GM19452 (cell line): ENCODE data around the gene APOL1.
"Not testable (repeated sequence)": the region's sequence is repeated elsewhere in the genome, so short reads cannot be mapped to it uniquely, and the experiment has no call there.

ENCODE experiments used
- ATAC-seq: cut with Tn5 transposase; IDR thresholded peaks from one replicate; pipeline ENCODE4 v1.9.1; 2021; ENCODE audit not compliant: unreplicated experiment

APOL1 gene

DNA sequence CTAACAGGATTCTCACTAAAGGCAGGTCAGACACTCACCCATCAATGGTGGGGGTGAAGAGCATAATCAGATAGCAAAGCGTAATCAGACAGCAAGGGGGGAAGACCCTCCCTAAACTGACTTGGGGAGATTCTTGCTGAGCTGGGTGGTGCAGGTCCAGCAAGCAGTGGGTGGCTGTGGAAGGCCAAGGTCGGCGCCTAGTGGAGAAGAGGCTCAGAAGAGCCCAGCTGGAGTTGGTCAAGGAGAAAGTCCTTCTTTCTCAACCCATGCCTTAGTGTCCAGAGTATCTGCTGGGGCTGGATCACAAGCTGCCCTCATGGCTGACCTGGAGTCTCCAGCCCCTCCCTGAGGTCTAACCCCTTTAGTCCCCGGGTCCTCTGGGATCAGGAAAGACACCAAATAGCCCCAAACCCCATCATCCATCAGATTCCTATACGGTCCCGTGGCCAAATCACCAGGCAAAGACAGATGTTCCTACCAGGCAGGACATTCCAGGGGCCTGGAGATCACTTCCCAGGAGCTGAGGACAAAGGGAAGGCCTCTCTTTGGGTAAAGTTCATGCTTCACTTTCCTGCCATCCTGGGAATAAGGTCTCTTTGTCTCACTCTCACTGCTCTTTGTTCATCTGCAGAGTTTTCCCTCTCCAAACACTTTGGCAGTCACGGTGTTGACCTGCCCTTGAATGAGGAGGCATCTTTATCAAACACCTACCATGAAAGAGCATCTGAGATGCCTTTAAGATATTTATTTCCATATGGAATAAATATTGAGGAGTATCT lies 11.1 kb downstream of the APOL1 start:
- not testable (repeated sequence) for ATAC-seq

DNA sequence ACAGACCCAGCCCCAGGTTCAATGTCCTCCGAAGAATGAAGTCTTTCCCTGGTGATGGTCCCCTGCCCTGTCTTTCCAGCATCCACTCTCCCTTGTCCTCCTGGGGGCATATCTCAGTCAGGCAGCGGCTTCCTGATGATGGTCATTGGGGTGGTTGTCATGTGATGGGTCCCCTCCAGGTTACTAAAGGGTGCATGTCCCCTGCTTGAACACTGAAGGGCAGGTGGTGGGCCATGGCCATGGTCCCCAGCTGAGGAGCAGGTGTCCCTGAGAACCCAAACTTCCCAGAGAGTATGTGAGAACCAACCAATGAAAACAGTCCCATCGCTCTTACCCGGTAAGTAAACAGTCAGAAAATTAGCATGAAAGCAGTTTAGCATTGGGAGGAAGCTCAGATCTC lies 14.1 kb downstream of the APOL1 start:
- no peak for ATAC-seq

DNA sequence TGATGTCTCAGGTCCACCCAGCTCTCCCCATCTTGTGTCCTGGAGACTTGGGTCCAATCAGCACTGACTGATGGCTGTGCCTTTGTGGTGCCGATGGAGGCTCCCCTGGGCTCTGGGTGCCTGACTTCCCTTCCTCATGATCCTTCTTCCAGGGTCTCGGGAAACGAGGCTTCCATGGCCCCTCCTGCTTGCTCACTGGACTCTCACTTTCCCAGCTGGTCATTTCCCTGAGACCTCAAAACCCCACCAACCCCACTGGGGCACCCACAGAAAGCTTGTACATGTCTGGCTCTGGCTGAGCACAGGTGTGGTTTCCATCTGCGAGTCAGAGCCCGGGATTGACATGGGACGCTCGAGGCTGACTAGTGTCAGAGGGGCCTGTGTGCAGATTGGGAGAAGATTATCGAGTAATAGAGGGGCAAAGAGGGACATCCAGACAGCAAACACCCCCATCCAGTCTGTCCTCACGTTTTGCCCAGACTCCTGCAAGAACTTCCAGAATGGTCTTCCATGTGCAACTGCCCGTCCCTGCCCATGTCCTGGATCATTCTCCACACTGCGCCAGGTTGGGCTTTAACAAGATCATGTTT lies 15.1 kb downstream of the APOL1 start:
- ATAC-seq, result no peak

DNA sequence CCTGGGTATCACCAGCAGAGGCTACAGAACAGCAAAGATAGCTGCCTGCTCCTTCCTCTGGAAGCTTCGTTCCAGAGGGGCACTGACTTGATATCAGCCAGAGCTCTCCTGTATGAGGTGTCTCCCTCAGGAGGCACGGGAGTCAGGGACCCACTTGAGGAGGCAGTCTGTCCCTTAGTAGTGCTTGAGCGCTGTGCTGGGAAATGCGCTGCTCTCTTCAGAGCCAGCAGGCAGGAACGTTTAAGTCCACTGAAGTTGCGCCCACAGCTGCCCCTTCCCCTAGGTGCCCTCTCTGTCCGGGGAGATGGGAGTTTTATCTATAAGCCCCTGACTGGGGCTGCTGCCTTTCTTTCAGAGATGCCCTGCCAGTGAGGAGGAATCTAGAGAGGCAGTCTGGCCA lies 18.3 kb downstream of the APOL1 start:
- ATAC-seq, result not testable (repeated sequence)

DNA sequence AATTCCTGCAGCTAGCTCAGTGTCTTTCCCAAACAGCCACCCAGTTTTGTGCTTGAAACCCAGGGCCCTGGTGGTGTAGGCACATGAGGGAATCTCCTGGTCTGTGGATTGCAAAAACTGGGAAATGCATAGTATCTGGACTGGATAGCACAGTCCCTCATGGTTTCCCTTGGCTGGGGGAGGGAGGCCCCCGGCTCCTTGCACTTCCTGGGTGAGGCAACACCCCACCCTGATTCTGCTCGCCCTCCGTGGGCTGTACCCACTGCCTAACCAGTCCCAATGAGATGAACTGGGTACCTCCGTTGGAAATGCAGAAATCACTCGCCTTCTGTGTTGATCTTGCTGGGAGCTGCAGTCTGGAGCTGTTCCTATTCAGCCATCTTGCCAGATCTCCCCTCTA lies 19.0 kb downstream of the APOL1 start:
- not testable (repeated sequence) for ATAC-seq

DNA sequence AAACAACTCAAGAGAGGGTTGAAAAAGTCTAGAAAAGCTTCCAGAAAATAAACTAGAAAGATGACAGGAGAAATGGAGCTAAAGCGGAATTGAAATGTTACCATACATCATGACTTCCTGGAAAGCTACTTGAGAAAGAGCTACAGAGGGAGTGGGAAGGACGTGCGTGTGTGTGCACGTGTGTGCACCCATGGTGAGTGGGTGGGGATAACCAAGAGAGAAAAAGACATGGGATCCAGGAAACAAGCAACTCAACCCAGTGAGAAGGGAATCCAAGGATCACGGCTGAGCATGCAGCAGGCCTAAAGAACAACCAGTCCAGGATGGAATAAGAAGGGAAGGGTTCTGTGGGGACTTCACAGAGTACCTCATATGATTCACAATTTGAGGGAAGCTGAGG lies 21.6 kb downstream of the APOL1 start:
- no peak for ATAC-seq

DNA sequence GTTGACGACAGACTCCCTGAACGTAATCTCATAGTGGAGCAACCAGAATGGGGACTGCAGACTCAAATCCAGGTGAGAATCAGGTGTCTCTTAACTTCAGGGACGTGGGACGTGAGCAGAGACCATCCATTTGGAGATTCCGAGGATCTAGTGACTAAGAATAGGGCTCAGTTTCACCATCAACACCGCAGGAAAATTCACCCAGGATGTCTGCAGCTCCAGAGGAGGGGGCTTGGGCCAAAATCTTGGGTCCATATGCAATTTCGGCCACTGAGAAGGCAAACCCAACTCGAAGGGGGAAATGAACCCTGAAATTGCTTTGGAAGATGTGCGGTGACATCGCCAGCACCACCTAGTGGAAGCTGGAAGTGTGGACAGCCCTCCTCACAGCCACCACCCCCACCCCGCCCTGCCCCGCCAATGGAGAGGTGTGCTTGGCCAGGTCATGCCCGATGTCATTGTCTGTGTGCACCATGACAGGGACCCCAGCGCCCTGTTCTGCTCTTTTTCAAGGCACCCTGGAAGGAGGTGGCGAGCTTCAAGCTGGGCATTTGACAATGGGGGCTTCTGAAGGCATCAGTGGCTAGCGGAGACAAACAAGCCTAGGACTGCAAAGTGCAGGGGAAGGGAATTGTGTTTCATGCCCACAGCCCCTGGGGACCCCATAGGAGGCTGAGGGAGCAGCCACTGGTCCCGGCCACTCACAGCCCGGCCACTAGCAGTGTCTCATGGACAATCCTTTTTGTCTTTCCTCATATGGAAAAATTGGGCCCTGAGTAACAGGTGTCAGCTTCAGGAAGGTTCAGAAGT lies 24.8 kb downstream of the APOL1 start:
- ATAC-seq, result no peak

DNA sequence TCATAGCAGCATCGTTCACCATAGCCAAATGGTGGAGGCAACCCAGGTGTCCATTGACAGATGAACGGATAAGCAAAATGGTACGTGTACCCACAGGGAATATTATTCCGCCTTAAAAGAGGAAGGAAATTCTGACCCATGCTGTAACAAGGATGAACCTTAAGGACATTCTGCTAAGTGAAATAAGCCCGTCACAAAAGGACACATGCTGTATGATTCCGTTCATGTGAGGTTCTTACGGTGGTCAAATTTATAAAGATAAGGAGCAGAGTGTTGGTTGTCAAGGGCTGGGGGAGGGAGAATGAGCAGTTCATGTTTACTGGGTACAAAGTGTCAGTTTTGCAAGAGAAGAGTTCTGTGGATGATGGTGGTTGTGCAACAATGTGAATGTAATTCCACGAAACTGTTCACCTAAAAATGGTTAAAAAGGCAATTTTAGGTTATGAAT lies 26.3 kb downstream of the APOL1 start:
- ATAC-seq, result no peak

DNA sequence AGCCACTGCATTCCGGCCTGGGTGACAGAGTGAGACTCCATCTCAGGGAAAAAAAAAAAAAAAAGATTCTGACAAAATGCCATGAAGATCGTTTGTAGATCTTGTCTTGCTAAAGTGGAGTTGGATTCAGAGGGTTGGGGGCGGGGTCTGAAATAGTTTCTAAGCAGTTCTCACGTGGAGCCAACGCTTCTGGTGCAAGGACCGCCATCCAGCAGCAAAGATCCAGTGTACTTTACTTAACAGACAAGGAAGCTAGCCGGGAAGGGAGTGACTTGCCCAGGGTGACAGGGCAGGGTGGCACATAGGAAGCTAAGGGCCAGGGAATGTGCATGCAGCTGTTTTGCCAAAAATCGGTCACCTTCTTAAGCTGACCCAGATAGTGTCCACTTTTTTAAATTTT lies 27.4 kb downstream of the APOL1 start:
- no peak for ATAC-seq

DNA sequence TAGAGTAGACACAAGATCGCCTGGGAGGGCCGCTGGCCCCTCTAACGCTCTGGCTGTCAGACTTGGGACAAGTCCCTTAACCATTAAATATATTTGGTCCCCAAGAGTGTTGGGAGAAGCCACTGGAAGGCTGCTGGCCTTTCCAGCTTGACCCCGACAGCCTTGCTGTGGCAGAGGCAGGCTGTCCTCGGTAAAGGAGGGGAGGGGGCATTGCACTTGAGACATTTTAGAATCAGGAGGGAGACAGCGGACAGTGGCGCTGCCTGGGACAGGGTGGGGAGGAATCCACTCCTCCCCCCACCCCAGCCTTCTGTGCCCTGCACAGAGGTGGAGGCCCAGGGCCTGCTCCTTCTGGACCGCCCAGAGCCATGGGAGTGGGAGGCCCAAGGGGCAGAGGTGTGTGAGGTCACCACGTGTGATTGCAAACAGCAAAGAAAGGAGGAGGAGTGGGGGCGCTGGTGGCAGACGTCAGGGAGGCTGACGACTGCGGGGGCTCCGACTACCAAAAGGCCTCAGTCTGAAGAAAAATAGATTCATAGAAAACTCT lies 28.9 kb downstream of the APOL1 start:
- ATAC-seq, result no peak

DNA sequence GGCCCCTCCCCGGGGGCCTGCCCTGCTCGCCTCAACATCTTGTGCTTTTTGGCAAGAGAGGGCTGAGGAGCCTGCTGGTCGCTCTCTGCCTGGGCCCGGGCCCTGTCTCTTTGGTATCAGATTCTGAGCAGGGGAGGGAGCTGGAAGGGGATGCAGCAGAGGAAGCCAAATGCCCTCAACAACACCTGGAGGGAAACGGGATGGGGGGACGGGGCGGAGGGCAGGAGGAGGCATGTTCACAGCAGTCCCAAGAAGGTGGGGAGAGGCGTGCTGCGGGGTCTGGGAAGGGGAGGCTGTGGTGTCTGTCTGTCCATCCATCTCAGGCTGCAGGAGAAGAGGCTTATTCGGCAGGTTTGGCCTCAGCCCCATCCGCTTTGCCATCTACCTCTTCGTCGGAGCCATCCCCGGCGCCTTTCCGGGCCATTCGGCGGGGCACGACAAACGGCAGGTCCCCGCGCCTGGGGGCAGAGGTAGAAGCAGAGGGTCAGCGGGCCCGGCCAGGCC lies 29.4 kb downstream of the APOL1 start:
- ATAC-seq, result no peak

DNA sequence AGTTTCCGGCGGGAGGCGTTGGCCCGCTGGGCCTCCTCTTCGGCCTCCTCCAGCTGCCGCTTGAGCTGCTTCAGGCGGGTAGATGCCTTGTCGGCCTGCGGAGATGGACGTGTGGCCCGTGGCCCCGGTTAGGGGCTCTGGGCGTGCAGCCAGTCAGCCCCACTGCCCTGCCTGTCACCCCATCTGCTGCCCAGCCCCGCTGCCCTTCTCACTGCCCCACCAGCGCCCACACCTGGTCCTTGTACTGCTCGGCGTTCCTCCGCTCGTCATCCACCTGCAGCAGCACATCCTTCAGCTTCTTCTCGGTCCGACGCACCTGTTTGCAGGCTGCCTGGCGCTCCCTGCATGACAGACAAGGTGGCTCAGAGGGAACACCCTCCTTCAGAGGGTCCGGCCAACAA lies 31.2 kb downstream of the APOL1 start:
- no peak for ATAC-seq

DNA sequence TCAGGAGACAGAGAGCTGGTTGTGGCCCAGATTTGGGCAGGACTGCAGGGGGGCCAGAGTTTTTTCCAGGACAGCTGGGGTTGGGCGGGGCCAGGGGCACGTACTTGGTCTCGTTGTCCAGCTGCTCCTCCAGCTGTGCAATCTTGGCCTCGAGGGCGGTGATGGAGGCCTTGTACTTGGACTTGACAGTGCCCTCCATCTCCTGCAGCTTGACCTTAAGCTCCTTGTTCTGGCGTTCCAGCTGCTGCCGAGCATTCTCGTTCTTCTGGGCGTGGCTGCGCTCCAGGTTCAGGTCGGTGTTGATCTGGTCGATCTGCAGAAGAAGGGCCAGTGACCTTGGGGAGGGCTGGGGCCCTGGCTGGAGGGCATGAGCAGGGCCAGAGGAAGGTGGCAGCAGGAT lies 32.1 kb downstream of the APOL1 start:
- no peak for ATAC-seq

DNA sequence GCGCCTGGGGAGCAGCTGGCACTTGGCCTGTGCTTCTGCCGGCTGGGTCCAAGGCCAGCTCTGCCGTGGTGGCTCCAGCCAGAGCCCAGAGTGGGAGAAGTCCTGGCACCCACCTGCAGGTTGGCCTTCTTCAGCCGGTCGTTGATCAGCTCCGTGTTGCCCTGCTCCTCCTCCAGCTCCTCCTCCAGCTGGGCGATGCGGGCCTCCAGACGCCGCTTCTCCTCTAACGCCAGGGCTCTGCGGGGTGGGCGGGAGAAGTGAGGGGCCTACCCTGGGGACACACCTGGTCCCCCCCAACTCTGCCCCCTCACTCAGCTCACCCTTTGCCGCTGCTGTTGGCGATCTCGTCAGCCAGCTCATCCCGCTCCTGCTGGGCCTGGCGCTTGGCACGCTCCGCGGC lies 32.6 kb downstream of the APOL1 start:
- ATAC-seq, result no peak

DNA sequence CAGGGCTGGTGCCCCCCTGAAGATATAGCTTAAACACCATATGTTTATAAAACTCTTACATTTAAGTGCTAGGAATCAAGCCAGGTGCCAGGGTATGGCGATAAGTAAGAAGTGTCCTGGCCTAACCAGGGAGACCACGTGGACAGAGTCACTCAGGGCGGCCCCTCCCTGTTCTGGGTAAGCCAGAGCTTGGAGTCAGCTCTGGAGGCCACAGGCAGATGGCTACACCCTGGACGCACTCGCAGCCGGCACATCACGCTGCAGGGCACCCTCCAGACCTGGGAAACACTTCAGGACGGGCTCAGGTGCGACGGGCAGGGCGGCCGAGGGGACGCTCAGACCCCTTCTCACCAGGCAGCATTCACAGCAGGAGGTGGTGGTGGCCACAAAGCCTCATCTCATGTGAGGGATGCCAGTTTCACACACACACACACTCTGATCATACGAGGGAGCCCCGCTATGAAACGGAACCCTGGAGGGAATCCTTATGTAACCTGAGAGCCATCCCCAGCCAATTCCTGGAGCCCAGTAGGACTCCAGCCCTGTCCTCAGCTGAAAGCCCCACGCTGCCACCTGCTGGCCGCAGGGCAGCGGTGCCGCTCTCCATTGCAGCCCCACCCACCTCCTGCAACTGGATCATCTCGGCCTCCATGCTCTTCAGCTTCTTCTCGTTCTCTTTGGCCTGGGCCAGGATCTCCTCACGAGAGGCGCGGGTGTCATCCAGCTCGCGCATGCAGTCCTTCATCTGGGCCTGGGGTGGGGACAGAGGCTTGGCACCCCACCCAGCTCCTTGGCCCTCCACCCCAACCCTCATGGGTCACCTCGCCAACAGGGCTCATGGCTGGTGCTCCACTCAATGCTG lies 33.4 kb downstream of the APOL1 start:
- ATAC-seq, result no peak

DNA sequence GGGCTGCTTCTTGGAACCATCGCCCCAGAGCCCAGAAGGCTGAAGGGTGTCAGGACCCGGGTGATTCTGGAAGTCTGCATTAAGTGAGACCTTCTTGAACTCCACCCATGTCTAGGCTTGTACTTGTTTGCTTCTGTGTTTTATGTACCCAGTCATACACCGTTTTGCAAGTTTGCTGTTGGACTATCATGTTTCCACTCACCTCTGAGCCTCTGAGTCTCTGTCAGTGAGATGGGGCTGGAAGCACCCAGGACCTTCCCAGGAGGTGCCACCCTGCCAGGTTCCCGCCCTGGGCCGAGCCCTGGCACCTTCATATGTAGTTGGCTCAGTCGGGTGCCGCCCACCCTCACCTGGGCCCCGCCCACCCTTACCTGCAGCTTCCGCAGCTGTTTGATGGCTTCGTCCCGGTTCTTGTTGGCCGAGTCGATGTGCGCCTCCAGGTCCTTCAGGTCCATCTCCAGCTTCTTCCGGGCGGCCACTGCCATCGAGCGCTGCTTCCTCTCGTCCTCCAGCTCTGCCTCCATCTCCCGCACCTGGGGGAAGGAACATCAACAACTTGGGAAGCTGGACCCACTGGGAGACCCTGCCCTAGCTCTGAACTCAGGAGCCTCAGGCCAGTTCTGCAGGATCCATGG lies 35.1 kb downstream of the APOL1 start:
- no peak for ATAC-seq

DNA sequence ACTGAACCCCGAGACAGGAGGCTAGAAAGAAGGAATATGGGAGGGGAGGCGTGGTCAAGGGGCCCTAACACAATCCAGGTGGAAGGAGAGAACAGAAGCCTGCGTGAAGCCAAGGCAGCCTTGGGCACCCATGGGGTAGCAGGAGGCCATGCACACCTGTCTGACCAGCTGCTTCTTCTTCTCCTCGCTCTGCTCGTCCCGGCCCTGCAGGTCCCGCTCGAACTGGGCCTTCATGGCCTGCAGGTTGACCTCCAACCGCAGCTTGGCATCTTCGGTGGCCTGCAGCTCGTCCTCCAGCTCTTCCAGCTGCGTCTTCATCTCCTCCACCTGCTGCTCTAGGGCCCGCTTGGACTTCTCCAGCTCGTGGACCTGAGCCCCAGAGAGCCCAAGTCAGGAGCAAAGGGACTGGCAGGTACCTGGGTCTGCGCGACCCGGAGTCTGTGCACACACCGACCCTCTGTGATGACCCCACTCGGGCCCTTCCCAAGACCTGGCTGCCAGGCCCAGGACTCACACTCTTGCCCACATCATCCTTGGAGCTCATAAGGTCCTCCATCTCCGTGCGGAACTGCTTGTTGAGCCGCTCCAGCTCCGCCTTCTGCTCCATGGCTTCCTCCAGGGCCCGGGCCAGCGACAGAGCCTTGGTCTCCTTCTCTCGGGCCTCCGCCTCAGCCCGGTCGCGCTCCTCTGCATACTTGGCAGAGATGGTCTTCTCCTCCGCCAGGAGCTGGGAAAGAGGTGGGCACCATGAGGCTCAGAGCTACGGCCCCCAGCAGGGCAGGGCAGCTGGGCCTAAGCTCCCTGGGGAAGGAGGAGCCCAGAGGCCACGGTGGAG lies 35.9 kb downstream of the APOL1 start:
- ATAC-seq, result no peak

DNA sequence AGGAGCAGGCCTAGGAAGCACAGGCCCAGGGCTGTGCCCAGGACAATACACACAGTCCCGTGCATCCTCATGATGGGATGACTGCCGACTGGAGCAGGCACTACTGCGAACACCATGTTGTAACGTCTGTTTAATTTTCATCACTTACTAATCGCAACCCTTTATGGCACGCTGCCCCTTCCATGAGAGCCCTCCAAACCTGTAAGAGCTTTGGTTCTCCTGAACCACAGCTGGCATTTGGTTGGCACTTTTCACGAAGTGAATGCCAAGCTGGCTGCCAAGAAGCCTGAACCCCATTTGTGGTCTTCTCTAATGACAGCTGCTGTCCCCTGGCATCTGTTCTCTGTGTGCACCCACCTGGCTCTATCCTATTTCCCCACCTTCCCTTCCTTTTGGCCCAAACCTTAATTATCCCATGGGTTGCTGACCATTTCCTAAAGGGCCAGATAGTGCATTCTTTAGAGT lies 36.5 kb downstream of the APOL1 start:
- ATAC-seq, result no peak

DNA sequence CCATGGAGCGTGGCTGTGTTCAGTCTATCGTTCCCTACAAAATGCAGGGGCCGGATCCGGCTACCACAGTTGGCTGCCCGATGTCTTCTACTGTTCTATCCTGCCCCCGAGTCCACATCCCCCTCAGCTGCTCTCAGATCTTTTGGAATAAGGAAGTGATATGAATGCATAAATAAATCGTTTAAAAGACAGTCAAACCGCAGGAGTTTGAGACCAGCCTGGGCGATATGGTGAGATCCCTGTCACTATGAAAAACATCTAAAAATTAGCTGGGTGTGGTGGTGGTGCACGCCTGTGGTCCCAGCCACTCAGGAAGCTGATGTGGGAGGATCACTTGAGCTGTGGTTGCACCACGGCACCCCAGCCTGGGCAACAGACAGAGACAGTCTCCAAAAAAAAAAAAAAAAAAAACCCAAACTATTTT lies 37.0 kb downstream of the APOL1 start:
- not testable (repeated sequence) for ATAC-seq
